GM12878 (cell line): ENCODE data around the gene MAMDC4. TPM values are rescaled to one million over a fixed set of nuclear protein-coding genes. Genes with fewer than 3 reads are reported as not detected.

Experiments used
- ATAC-seq: fragments of 200-7000 bp; cut with Tn5 transposase; 3 replicates; pipeline ENCODE4 v1.9.1; 2020; ENCODE audit warnings: mild to moderate bottlenecking, moderate library complexity
- BruUV-seq: library from RNA; stranded (reverse); fragments of 400-500 nt; replicated peaks from 2 replicates; lab custom pipeline; 2021; lab: Mats Ljungman, UMichigan
- CTCF ChIA-PET: fragments of 300-600 bp; sonication (Branson Sonifier 250); formaldehyde crosslinking; extraction: SDS; loops from one replicate; lab custom pipeline; 2021; ENCODE audit warnings: inconsistent platforms; lab: Yijun Ruan, JAX
- POLR2A ChIA-PET: fragments of 350-600 bp; formaldehyde crosslinking; extraction: SDS; loops from one replicate; lab custom pipeline; 2021; ENCODE audit warnings: inconsistent platforms; lab: Charles Lee
- RAD21 ChIA-PET: fragments of 300-600 bp; sonication (Branson Sonifier 250); formaldehyde crosslinking; loops from one replicate; lab custom pipeline; 2023; ENCODE audit warnings: antibody characterized with exemption; ENCODE audit not compliant: unreplicated experiment; lab: Charles Lee
- SMC1A ChIA-PET: fragments of 300-600 bp; sonication (Branson Sonifier 250); formaldehyde crosslinking; loops from one replicate; lab custom pipeline; 2023; ENCODE audit not compliant: unreplicated experiment, uncharacterized antibody; lab: Charles Lee
- DNase-seq: peaks from one replicate; pipeline ENCODE4 v3.0.0-alpha.2; 2011; ENCODE audit warnings: low read depth, low spot score
- FAIRE-seq: peaks from 3 replicates; lab custom pipeline; 2011; peaks lifted over from hg19 to GRCh38; lab: Jason Lieb, UNC
- H2AFZ ChIP-seq: 2 replicates; pipeline ENCODE4 v1.6.0; 2011; ENCODE audit warnings: low read depth, low read length, control low read depth; ENCODE audit not compliant: control insufficient read depth
- H3K27ac ChIP-seq: 2 replicates; pipeline ENCODE4 v1.5.1; 2011; ENCODE audit warnings: control low read depth; ENCODE audit not compliant: control insufficient read depth, insufficient read depth
- H3K27me3 ChIP-seq, 2 experiments: replicated peaks in 1 of 2; 2 replicates each; pipeline versions ENCODE4 v1.6.0 to v1.6.1; 2011; ENCODE audit warnings: low read length in 1 of 2; ENCODE audit not compliant: control insufficient read depth in 2 of 2, insufficient read depth in 2 of 2
- H3K36me3 ChIP-seq, 2 experiments: 2 replicates each; pipeline ENCODE4 v1.5.1; 2011; ENCODE audit warnings: low read length in 1 of 2; ENCODE audit not compliant: control insufficient read depth in 2 of 2, insufficient read depth in 2 of 2
- H3K4me1 ChIP-seq: 2 replicates; pipeline ENCODE4 v1.6.1; 2011; ENCODE audit warnings: mild to moderate bottlenecking, low read length, moderate library complexity, mixed read lengths; ENCODE audit not compliant: control insufficient read depth, insufficient read depth
- H3K4me2 ChIP-seq: 2 replicates; pipeline ENCODE4 v1.6.0; 2011; ENCODE audit warnings: control low read depth; ENCODE audit not compliant: control insufficient read depth, insufficient read depth
- H3K4me3 ChIP-seq: fragments of 200-600 bp; sonication (generic); 2 replicates; pipeline ENCODE4 v1.5.1; 2016
- H3K79me2 ChIP-seq: 2 replicates; pipeline ENCODE4 v1.6.0; 2011; ENCODE audit warnings: low read length; ENCODE audit not compliant: control insufficient read depth, insufficient read depth
- H3K9ac ChIP-seq: 2 replicates; pipeline ENCODE4 v1.8.0; 2011; ENCODE audit warnings: low read length, control low read depth, mixed read lengths; ENCODE audit not compliant: control insufficient read depth, insufficient read depth
- H3K9me3 ChIP-seq: replicated peaks from 3 replicates; pipeline ENCODE4 v1.5.1; 2011; ENCODE audit warnings: mild to moderate bottlenecking, low read length; ENCODE audit not compliant: control insufficient read depth, insufficient read depth
- H4K20me1 ChIP-seq: 2 replicates; pipeline ENCODE4 v1.6.0; 2011; ENCODE audit not compliant: control insufficient read depth, insufficient read depth
- ASH2L ChIP-seq: fragments of 300-600, 200-600 bp; sonication (generic); IDR thresholded peaks from 2 replicates; pipeline ENCODE4 v1.6.1; 2017; ENCODE audit warnings: low read depth, mild to moderate bottlenecking, borderline replicate concordance
- ATF3 ChIP-seq: IDR thresholded peaks from 2 replicates; pipeline ENCODE4 v1.6.1; 2011; ENCODE audit warnings: low read depth, mild to moderate bottlenecking, low read length, moderate library complexity, borderline replicate concordance; ENCODE audit errors: extremely low read depth
- NFYB ChIP-seq: IDR thresholded peaks from 2 replicates; pipeline ENCODE4 v1.6.1; 2011; ENCODE audit warnings: low read depth, mild to moderate bottlenecking, low read length, improper control_type of control experiment, moderate library complexity; ENCODE audit not compliant: insufficient read depth
- RCOR1 ChIP-seq: conservative IDR thresholded peaks from 2 replicates; pipeline ENCODE4 v1.6.1; 2012; ENCODE audit warnings: low read depth, low read length, improper control_type of control experiment
- REST ChIP-seq: IDR thresholded peaks from 2 replicates; pipeline ENCODE4 v1.6.1; 2012; ENCODE audit warnings: mild to moderate bottlenecking, low read depth, low read length
- TBL1XR1 ChIP-seq: IDR thresholded peaks from 2 replicates; pipeline ENCODE4 v1.6.1; 2012; ENCODE audit warnings: low read depth, low read length, improper control_type of control experiment
- ZBED1 ChIP-seq: IDR thresholded peaks from 2 replicates; pipeline ENCODE4 v1.6.1; 2016; ENCODE audit warnings: borderline replicate concordance
- ZNF592 ChIP-seq: fragments of 450-650 bp; IDR thresholded peaks from 2 replicates; pipeline ENCODE4 v1.6.1; 2017; ENCODE audit warnings: mild to moderate bottlenecking, moderate library complexity
- WGBS: methylation state at CpG from one replicate; pipeline ENCODE4 v1.1.6; 2016; ENCODE audit warnings: low lambda C conversion rate; ENCODE audit not compliant: insufficient replicate concordance, insufficient coverage; ENCODE audit errors: missing lambda C conversion rate; 5-methylcytosine and 5-hydroxymethylcytosine counted together
- in situ Hi-C: fragments of 300-500 bp; cut with MboI; formaldehyde crosslinking; loops from 9 replicates; pipeline ENCODE4 v1.14.3; 2018; ENCODE audit warnings: mixed read lengths
- intact Hi-C: fragments of 100-400 bp; cut with micrococcal nuclease; formaldehyde crosslinking; loops from one replicate; pipeline ENCODE4 v1.14.2; 2022; ENCODE audit not compliant: unreplicated experiment
- polyA plus RNA-seq, 11 experiments: library from polyadenylated mRNA; depleted of rRNA in 4 of 11; unstranded in 6 of 11; stranded (reverse) in 5 of 11; fragments of >200 nt; fragmentation: Nextera tagmentation in 4 of 11; fragmentation: Illumina TruSeq in 1 of 11; extraction: Ambion mirVana in 4 of 11; extraction: Trizol in 1 of 11; gene quantifications; 1 replicate in 1 of 11; 2 replicates in 10 of 11; pipeline versions ENCODE4 v1.2.1 to v1.2.3, GENCODE V29; 2011 to 2016; ENCODE audit warnings: inconsistent platforms in 2 of 11, missing spikeins in 2 of 11, low read depth in 1 of 11
- total RNA-seq, 4 experiments: library from RNA; depleted of rRNA in 3 of 4; stranded (reverse); fragments of >200 nt in 3 of 4; fragmentation: Illumina TruSeq in 1 of 4; extraction: Trizol in 1 of 4; gene quantifications; 2 replicates each; pipeline versions ENCODE4 v1.2.1 to v1.2.3, GENCODE V29; 2013 to 2021

MAMDC4 gene
- total and polyA plus RNA-seq, 10 of the 15 experiments (the other 5 are each of a cell fraction or from before 2014, with no cell fraction given), result 0.22 to 5.7 (median 2.4) TPM; not detected in 1

GRCh38 chr9:136862849-136863622, 10.9 kb downstream of the MAMDC4 start (continued):
- no peak for TF ChIP-seq ZBED1

- CTCF ChIA-PET, result no interaction called here
- H3K27ac ChIP-seq, result no peak overlapping the region; the same call in 1 of the 2 replicates
- peaks cover 24% of the 10 kb centered on the region for H3K79me2 ChIP-seq
- H3K4me1 ChIP-seq, result peaks cover 5% of the 10 kb centered on the region
- peaks cover 3 to 11% of the 10 kb centered on the region in 2 experiments; a peak in 3 of 4 replicates for H3K36me3 ChIP-seq
- no peak overlapping the region for H3K9ac ChIP-seq
- POLR2A ChIA-PET, result interaction anchor here (0.5 kb wide), 1 partner anchor 161 kb away, joined by 3 read pairs; no protein-coding TSS in a partner anchor
- H3K4me3 ChIP-seq, result no peak overlapping the region
- no peak for FAIRE-seq
- BruUV-seq, result no TSS peak
- intact Hi-C loops (no loop called here), in situ Hi-C loops (no loop called here)
- 0 out of 2 replicates have a peak, but pooled peaks cover 2% of the 10 kb centered on the region for H4K20me1 ChIP-seq
- RAD21 ChIA-PET, result no interaction called here
- no peaks in the 10 kb centered on the region for H3K27me3 ChIP-seq
- H3K4me2 ChIP-seq, result no peak overlapping the region
- 97% methylated on average over 12 of the region's 12 CpGs for WGBS
- no peaks in the 10 kb centered on the region for H3K9me3 ChIP-seq
- no peak overlapping the region for H2AFZ ChIP-seq
- SMC1A ChIA-PET, result interaction anchor here (1.2 kb wide), 1 partner anchor 38 kb away, joined by 3 read pairs; no protein-coding TSS in a partner anchor
- no peak for ATAC-seq
- DNase-seq, result no peak
- no peak for TF ChIP-seq ZNF592
- no peak for TF ChIP-seq TBL1XR1
- no peak for TF ChIP-seq REST
- TF ChIP-seq ASH2L, result no peak
- no peak for TF ChIP-seq NFYB
- TF ChIP-seq RCOR1, result no peak
- TF ChIP-seq ATF3, result no peak
These were observed 11.6 kb downstream of the MAMDC4 start for GRCh38 chr9:136863623-136864273.
